HG02884 (cell line): ENCODE measurements around the gene DNAJC5.
A peak's percentile ranks its signal among the peaks of the same experiment; 100 is the strongest.
"Not testable (repeated sequence)": the region's sequence is repeated elsewhere in the genome, so short reads cannot be mapped to it uniquely, and the experiment has no call there.

Experiments
- ATAC-seq: cut with Tn5 transposase; IDR thresholded peaks from one replicate; pipeline ENCODE4 v1.9.1; 2021; ENCODE audit warnings: mild to moderate bottlenecking, moderate library complexity; ENCODE audit not compliant: unreplicated experiment

DNAJC5 gene

GRCh38 chr20:63952769-63953168 lies 57.8 kb downstream of the DNAJC5 start:
- no peak for ATAC-seq

DNA sequence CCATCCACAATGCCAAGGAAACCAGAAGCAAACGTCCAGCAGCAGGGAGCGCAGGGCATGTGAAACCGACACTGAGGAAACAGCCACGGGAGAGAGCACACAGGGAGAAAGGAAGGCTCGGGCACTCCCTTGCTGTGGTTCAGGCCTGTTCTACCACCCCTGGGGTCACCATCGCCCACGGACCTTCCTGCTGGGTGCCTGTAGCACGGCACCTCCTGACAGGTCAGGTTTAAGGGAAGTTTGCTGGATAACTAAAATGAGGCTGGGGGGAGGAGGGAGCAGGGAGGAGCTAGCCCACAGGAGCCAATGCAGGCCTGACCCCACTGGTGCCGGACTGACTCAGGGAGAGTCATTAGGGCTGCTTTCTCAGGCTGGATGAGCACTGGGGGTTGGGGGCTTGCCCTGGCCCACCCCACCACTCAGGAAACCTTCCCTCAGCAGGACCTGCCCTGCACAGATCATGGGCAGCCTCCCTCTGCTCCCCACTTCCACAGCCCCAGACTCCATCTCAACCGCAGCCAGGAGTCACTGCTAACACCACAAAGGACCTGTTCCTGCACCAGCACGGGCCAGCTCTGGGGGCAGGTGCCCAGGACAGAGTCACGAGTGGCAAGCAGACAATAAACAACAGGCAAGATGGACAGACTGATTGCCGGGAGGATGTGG lies 59.0 kb downstream of the DNAJC5 start:
- ATAC-seq, result no peak

GRCh38 chr20:63955281-63955826 lies 60.4 kb downstream of the DNAJC5 start:
- ATAC-seq, result no peak

DNA sequence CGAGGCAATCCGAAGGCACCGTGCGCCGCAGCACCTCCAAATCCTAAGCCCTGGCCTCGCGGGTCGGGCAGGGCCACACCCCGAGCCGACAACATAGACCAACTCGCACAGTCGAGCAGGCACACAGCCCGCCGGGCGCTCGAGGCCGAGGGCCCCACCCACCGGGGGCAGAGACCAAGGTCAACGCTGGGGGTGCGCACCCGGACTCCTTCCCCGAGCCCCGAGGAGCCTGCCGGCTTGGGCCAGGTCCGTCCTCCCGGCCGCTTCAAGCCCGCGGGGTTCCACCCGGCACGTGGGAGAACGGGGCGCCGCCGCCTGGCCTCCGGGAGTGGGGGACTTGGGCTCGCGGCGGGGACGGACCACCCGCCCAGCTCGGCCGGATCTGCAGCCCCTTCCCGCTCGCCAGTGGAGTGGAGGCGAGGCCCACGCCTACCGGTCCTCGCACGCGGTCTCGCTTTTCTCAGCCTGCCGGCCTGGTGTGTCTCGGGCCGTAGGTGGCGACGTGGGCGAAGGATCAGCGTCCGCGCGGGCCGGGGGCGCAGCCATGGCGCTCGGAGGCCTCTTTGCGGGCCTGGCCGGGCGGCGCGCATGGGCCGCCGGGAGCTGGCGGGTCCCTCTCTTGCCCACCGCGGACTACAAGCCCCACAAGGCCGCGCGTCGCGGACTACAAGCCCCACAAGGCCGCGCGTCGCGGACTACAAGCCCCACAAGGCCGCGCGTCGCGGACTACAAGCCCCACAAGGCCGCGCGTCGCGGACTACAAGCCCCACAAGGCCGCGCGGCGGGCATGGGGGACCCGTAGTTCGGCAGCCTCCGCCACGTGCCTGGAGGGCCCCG lies 61.1 kb downstream of the DNAJC5 start, which contains the start of gene UCKL1:
UCKL1 (minus strand) TSS at position 590 of the 837 bp plus-strand sequence; CDS start at position 546, 44 bp downstream.
- ATAC-seq, result peak; percentile 58

GRCh38 chr20:63956664-63957003 lies 61.7 kb downstream of the DNAJC5 start:
- ATAC-seq, result peak; percentile 12

- ATAC-seq, result no peak
Measured at GRCh38 chr20:63957004-63957689, 62.2 kb downstream of the DNAJC5 start.

- no peak for ATAC-seq
Measured at GRCh38 chr20:63957690-63958441, 62.9 kb downstream of the DNAJC5 start.

GRCh38 chr20:63958471-63958870 lies 63.5 kb downstream of the DNAJC5 start:
- no peak for ATAC-seq

DNA sequence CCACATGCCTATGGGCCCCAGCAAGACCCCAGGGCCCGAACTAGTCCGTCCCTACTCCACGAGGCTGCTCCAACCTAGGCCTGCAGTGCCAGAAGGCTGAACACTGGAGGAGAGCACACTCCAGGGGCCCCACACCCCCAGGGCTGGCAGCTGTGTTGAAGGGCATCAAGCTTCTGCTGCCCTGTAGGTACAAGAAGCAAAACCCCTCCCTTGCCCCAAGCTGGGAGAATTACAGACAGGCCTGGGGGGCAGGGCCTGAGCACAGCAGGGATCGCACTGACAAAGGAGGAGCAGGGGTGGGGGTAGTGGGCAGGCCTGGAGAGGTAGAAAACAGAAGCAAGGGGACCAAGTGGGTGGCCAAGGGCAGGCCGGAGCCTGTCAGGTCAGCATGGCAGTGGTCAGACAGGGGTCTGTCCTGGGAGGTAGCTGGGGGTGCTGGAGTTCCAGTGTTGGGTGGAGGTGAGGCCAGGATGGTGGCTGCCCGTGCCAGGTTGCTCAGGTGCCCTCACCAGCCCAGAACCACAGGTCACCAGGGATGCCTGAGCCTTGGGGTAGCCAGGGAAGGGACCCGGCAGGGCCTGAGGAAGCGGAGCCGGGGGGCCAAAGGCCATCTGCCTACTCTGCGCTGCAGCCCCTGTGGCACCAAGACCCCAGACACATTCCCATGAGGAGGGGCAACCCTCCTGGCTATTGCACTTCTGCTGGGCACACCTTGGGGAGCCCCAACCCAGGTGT lies 64.2 kb downstream of the DNAJC5 start:
- no peak for ATAC-seq

DNA sequence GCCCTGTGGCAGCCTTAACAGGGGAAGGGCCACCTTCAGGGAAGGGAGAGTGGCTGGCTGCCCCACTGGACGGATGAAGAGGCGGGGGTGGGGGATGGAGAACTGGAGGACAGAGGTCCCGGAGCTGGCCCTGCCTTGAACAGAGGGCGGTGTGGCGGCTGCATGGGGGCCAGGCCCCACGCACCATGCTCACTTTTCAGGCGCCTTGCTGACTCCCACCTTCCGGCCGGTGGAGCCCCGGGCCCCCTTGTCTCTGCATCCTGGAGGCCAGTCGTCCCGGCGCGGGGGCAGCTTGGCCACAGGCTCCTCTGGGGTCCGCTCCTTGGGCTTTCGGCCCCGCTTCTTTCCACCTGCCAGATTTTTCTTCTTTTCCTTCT lies 64.8 kb downstream of the DNAJC5 start:
- ATAC-seq, result no peak

DNA sequence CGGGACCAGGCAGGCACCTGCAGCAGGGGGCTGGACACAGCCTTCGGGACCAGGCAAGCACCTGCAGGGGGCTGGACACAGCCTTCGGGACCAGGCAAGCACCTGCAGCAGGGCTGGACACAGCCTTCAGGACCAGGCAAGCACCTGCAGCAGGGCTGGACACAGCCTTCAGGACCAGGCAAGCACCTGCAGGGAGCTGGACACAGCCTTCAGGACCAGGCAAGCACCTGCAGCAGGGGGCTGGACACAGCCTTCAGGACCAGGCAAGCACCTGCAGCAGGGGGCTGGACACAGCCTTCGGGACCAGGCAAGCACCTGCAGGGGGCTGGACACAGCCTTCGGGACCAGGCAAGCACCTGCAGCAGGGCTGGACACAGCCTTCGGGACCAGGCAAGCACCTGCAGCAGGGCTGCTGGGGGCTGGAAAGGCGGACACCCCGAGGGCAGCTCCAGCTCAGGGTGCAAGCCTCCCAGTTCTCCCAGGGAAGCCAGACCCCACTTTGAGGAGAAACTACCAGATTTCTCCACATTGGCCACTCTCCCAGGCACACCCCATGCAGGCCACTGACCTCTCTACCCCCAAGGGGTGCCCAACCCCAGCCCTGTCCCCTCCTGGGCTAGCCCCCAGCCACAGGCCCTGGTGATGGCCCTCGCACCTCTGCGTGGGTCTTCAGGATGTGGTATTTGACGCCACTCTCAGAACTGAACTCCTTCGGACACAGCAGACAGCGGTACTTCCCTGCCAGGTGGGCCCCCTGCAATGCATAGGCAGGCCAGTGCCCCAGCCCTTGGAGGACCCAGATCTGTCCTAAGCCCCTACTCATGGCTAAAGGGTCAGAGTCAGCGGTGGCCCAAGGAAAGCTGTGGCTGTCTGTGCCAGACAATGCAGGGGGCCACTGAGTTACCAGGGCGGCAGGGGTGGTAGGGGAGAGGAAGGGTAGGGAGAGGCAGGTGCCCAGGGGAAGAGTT lies 66.0 kb downstream of the DNAJC5 start:
- not testable (repeated sequence) for ATAC-seq

DNA sequence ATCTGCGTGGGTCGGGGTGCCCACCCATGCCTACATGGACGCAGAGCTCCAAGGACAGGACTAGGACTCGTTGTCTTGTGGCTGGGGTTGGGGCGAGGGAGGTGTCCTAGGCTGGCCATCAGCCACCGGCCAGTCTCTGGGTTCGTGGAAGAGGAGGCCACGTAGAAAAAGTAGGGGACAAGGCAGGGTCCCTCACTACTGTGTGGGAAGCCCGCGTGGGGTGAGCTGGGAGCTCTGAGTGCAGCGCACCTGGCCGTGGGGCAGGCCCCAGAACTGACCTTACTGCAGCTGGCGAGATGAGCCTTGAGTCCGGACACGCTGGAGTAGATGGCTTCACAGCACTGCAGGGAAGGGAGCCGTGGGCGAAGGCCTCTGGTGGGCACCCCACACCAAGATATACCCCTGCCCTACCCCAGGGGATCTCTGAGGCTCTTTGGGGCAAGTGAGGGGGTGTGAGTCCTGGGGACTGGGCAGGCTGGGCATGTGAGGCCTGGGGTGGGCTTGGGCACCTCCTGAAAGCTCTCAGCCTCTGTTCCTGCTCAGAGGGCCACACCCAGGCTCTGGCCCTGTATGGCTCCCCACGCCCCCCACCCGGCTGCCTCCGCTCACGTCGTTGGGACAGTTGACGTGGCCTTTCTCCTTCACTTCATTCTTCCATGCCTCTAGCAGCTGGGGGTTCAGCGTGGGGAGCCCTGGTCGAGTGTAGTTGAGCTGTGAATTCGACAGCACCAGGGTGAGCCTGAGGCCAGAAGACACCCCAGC lies 66.9 kb downstream of the DNAJC5 start:
- ATAC-seq, result no peak

DNA sequence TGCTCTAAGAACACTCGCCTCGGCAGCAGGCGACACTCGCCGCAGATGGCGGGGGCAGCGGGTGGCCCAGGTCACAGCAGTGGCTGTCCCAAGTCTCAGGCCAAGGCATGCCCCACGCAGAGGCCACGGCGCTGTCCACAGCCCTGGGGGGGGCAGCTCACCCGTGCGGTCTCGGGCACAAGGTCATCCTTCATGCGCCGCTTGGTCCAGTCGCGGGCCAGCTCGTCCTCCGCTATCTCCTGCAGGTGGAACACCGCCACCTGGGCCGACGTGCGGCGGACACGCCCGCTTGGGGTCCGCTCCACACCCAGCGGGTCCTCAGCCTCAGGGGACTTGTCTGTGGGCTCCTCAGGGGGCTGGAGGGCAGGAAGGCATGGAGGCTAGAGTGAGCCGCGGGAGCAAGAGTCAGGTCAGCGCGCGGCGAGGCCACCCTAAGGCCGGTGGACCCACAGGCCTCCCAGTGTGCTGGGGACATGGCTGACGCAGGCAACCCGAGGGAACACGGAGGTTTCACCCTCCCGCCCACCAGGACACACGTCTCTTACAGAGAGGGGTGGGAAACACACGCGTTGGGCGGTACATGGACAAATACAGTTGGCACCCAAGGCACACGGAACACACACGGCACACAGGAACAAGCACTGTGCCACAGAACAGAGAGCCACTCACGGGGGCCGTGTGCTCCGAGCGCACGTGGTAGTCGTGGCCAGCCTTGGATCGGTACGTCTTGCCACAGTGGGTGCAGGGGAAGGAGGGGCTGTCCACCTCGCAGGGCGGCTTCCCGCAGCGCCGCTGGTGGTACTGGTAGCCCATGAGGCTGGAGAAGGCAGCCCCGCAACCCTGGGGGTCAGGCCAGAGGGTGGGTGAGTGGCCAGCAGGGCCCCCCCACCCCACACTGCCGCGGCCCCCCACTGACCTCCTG lies 67.8 kb downstream of the DNAJC5 start:
- ATAC-seq, result no peak

DNA sequence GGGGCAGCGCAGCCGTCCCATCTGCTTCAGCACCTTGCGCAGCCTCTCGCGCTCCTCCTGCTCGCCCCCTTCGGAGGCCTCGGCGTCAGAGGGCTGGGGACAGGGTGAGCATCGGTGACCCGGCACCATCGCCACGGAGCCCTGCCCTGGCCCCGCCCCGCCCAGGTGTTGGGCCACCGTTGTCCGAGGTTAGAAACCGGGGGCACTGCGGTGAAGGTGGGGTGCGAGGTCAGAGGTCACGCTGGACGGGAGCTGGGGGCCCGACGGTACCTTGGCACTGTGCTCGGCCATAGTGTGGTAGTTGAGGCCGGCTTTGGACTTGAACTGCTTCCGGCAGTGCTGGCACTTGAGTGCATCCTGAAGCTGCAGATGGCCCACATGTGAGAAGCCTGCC lies 68.4 kb downstream of the DNAJC5 start:
- no peak for ATAC-seq

GRCh38 chr20:63963784-63964301 lies 68.9 kb downstream of the DNAJC5 start:
- no peak for ATAC-seq

- no peak for ATAC-seq
Measured at GRCh38 chr20:63964412-63964811, 69.5 kb downstream of the DNAJC5 start.
